ENCODE results near the gene CERS1.

The CERS1 gene

GRCh38 chr19:18895824-18896341, at the start of gene CERS1:
TSS of gene CERS1 (minus strand) at chr19:18896158. CDS start at chr19:18896072, 86 bp downstream.
- no peak for DNase-seq (ENCODE audit: low read depth)
- H3K4me3 ChIP-seq (ENCODE audit: low read depth, low read length): peak within 1 kb of the TSS; percentile 24
- TF ChIP-seq CTCF (conservative IDR thresholded peaks at IDR 0.05; ENCODE audit: low read depth, low read length): no peak

GRCh38 chr19:18945297-18945696, 49.3 kb upstream of the CERS1 start:
- DNase-seq (ENCODE audit: low read depth): no peak
- no peak overlapping the region for H3K4me3 ChIP-seq (ENCODE audit: low read depth, low read length)
- TF ChIP-seq CTCF (conservative IDR thresholded peaks at IDR 0.05; ENCODE audit: low read depth, low read length): no peak

- no peak for DNase-seq (ENCODE audit: low read depth)
- no peak for TF ChIP-seq CTCF (conservative IDR thresholded peaks at IDR 0.05; ENCODE audit: low read depth, low read length)
- no peak overlapping the region for H3K4me3 ChIP-seq (ENCODE audit: low read depth, low read length)
Measured at GRCh38 chr19:18943465-18943864, 47.5 kb upstream of the CERS1 start.

- no peak overlapping the region for H3K4me3 ChIP-seq (ENCODE audit: low read depth, low read length)
- no peak for TF ChIP-seq CTCF (conservative IDR thresholded peaks at IDR 0.05; ENCODE audit: low read depth, low read length)
- DNase-seq (ENCODE audit: low read depth): no peak
Measured at GRCh38 chr19:18942692-18943091, 46.7 kb upstream of the CERS1 start.

- peak; percentile 17 for DNase-seq (ENCODE audit: low read depth)
- no peak for TF ChIP-seq CTCF (conservative IDR thresholded peaks at IDR 0.05; ENCODE audit: low read depth, low read length)
- H3K4me3 ChIP-seq (ENCODE audit: low read depth, low read length): peak overlapping the region; percentile 33
Measured at GRCh38 chr19:18941628-18942354, 45.8 kb upstream of the CERS1 start.

GRCh38 chr19:18940769-18941627, 45.0 kb upstream of the CERS1 start, which contains the start of gene HOMER3:
TSS of gene HOMER3 (minus strand) at chr19:18941217. CDS start at chr19:18938982, 2,235 bp downstream.
- peak; percentile 46 for TF ChIP-seq CTCF (conservative IDR thresholded peaks at IDR 0.05; ENCODE audit: low read depth, low read length)
- H3K4me3 ChIP-seq (ENCODE audit: low read depth, low read length): peak within 1 kb of the TSS; percentile 77
- DNase-seq (ENCODE audit: low read depth): peak; percentile 54
